GM12864 (cell line): ENCODE measurements around the gene LUZP2.

Source experiments
- DNase-seq: peaks from one replicate; pipeline ENCODE4 v3.0.0-alpha.2; 2011; ENCODE audit warnings: low read depth
- H3K4me3 ChIP-seq: 2 replicates; pipeline ENCODE4 v1.5.1; 2011; ENCODE audit warnings: mild to moderate bottlenecking, low read depth, low read length, control low read depth
- TF ChIP-seq, protein P1 (sequence below): IDR thresholded peaks from 2 replicates; pipeline ENCODE4 v1.5.1; 2011; ENCODE audit warnings: low read depth, mild to moderate bottlenecking, moderate library complexity, low read length, control low read depth, inconsistent platforms; ENCODE audit errors: missing control alignments

LUZP2 gene

GRCh38 chr11:24773322-24773721 lies 276.5 kb downstream of the LUZP2 start:
- H3K4me3 ChIP-seq, result no peak overlapping the region
- no peak for DNase-seq
- TF ChIP-seq, protein P1, sequence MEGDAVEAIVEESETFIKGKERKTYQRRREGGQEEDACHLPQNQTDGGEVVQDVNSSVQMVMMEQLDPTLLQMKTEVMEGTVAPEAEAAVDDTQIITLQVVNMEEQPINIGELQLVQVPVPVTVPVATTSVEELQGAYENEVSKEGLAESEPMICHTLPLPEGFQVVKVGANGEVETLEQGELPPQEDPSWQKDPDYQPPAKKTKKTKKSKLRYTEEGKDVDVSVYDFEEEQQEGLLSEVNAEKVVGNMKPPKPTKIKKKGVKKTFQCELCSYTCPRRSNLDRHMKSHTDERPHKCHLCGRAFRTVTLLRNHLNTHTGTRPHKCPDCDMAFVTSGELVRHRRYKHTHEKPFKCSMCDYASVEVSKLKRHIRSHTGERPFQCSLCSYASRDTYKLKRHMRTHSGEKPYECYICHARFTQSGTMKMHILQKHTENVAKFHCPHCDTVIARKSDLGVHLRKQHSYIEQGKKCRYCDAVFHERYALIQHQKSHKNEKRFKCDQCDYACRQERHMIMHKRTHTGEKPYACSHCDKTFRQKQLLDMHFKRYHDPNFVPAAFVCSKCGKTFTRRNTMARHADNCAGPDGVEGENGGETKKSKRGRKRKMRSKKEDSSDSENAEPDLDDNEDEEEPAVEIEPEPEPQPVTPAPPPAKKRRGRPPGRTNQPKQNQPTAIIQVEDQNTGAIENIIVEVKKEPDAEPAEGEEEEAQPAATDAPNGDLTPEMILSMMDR, result no peak

DNA sequence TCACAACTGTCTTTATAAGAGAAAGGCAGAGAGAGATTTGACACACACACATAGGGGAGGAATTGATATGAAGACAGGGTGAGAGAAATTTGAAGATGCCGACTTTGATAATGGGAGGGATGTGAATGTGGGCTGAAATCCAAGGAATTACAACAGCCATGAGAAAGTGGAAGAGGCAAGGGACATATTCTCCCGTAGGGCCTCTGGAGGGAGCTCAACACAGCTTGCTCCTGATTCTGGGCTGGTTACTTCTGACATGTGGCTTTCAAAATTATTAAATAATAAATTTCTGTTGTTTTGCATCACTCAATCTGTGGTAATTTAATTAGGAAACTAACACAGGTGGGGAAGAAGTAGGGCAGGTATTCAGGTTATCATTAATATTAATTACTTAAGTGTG lies 282.9 kb downstream of the LUZP2 start:
- TF ChIP-seq, protein P1, result no peak
- no peak overlapping the region for H3K4me3 ChIP-seq
- no peak for DNase-seq

DNA sequence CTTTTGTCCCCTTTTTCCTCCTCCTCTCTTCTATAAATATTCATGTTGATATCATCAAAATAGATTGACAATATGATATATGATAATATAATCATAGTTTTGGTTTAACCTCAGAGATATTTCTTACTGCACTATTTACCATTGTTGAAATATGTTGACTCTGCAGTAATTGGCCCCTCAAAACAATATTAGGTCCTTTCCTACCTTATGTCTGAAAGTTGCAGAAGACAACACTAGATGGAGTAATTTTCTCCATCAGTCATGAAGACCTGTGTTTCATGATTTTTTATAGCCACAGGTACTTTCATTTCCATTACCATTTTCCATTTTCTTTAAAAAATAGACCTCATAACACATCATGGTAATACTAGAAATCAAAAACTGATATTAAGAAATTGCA lies 284.4 kb downstream of the LUZP2 start:
- no peak overlapping the region for H3K4me3 ChIP-seq

GRCh38 chr11:24793479-24793878 lies 296.6 kb downstream of the LUZP2 start:
- TF ChIP-seq, protein P1, result no peak
- DNase-seq, result no peak
- H3K4me3 ChIP-seq, result no peak overlapping the region

More for the DNA sequence above, 284.4 kb downstream of the LUZP2 start:
- DNase-seq, result no peak
- TF ChIP-seq, protein P1, result no peak

- TF ChIP-seq, protein P1, result no peak
- DNase-seq, result no peak
Measured at GRCh38 chr11:24794064-24794463, 297.2 kb downstream of the LUZP2 start.

GRCh38 chr11:24805671-24806070 lies 308.8 kb downstream of the LUZP2 start:
- TF ChIP-seq, protein P1, result no peak
- H3K4me3 ChIP-seq, result no peak overlapping the region
- no peak for DNase-seq

More at GRCh38 chr11:24794064-24794463, 297.2 kb downstream of the LUZP2 start:
- no peak overlapping the region for H3K4me3 ChIP-seq

GRCh38 chr11:24808173-24808572 lies 311.3 kb downstream of the LUZP2 start:
- no peak overlapping the region for H3K4me3 ChIP-seq
- no peak for DNase-seq
- TF ChIP-seq, protein P1, result no peak
